HFFc6 (cell line): ENCODE results near the gene NR2E3. TPM values are rescaled to one million over a fixed set of nuclear protein-coding genes. Genes with fewer than 3 reads are reported as not detected.

Experiments used
- DNase-seq: peaks from one replicate; pipeline ENCODE4 v3.0.0-alpha.2; 2018
- H3K27ac Mint-ChIP-seq: 2 replicates; pipeline ENCODE4 v1.8.0; 2020; ENCODE audit warnings: mild to moderate bottlenecking, mixed read lengths
- H3K27me3 Mint-ChIP-seq: 2 replicates; pipeline ENCODE4 v1.8.0; 2021; ENCODE audit warnings: mild to moderate bottlenecking, moderate library complexity, mixed read lengths; ENCODE audit not compliant: insufficient read depth
- H3K36me3 Mint-ChIP-seq: 2 replicates; pipeline ENCODE4 v1.8.0; 2021; ENCODE audit warnings: low read depth, mixed read lengths
- H3K4me1 Mint-ChIP-seq: 2 replicates; pipeline ENCODE4 v1.8.0; 2020; ENCODE audit warnings: low read depth, mixed read lengths
- H3K4me3 Mint-ChIP-seq: 2 replicates; pipeline ENCODE4 v1.8.0; 2020; ENCODE audit warnings: mild to moderate bottlenecking, moderate library complexity, mixed read lengths
- H3K9me3 Mint-ChIP-seq: 2 replicates; pipeline ENCODE4 v1.8.0; 2020; ENCODE audit warnings: mild to moderate bottlenecking, mixed read lengths
- total RNA-seq, 6 experiments: library from RNA; stranded (reverse); fragmentation: NEBNext Ultra II Directional; extraction: Animal tissue kit (Norgen Biotek cat#: 25700); gene quantifications; 2 replicates in 1 of 6; 3 replicates in 5 of 6; pipeline ENCODE4 v1.2.3, GENCODE V29; 2021
- TF ChIP-seq, protein P1 (sequence below): fragments of 200-600 bp; sonication (generic); IDR thresholded peaks from 2 replicates; pipeline ENCODE4 v1.5.0; 2021; ENCODE audit warnings: antibody characterized with exemption, mild to moderate bottlenecking

The NR2E3 gene
- total RNA-seq, 6 experiments from 2014 or later: not detected

DNA sequence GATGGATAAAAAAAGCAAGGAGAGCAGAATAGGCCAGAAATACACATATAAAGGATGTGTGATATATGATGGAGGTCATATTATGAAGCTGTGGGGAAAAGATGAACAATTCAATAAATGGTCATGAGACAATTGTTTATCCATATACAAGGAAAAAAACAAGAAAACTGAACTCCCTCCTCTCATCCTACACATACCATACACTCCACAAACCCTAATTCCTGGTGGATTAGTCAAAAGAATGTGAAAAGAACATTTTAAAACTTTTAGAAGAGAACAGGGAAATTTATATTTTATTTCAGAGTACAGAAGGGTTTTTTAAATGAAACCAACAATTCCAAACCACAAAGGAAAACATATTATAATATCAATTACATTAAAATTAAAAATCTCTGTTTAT is 34.5 kb upstream of the NR2E3 start:
- Mint-ChIP-seq H3K9me3 (no peaks in the 10 kb centered on the region), H3K4me1 (peaks cover 33% of the 10 kb centered on the region), H3K27ac (peak overlapping the region; percentile 21), H3K4me3 (no peak overlapping the region), H3K27me3 (no peaks in the 10 kb centered on the region; the same call in 1 of the 2 replicates), H3K36me3 (peaks cover 7% of the 10 kb centered on the region; the same call in 1 of the 2 replicates)
- TF ChIP-seq, protein P1, sequence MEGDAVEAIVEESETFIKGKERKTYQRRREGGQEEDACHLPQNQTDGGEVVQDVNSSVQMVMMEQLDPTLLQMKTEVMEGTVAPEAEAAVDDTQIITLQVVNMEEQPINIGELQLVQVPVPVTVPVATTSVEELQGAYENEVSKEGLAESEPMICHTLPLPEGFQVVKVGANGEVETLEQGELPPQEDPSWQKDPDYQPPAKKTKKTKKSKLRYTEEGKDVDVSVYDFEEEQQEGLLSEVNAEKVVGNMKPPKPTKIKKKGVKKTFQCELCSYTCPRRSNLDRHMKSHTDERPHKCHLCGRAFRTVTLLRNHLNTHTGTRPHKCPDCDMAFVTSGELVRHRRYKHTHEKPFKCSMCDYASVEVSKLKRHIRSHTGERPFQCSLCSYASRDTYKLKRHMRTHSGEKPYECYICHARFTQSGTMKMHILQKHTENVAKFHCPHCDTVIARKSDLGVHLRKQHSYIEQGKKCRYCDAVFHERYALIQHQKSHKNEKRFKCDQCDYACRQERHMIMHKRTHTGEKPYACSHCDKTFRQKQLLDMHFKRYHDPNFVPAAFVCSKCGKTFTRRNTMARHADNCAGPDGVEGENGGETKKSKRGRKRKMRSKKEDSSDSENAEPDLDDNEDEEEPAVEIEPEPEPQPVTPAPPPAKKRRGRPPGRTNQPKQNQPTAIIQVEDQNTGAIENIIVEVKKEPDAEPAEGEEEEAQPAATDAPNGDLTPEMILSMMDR: no peak
- peak; percentile 8 for DNase-seq

DNA sequence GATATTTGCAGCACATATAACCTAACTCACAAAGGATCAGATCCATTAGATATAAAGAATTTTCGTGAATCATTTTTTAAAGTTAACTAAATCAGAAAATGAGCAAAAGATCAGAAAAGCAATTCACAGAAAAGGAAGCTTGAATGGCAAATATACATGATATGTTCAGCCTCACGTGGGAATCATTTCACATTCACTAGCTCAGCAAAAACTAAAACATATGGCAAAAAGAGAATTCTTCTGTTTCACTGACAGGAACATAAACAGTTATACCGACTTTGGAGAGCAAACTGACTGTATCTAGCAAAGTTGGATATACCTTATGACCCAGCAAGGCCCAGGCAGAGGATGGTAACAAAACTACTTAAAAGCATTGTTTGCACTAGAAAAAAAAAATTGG is 34.0 kb upstream of the NR2E3 start:
- peak overlapping the region; percentile 21; the same call in 1 of the 2 replicates for H3K27ac Mint-ChIP-seq
- no peak for DNase-seq
- H3K9me3 Mint-ChIP-seq: no peaks in the 10 kb centered on the region
- peaks cover 4% of the 10 kb centered on the region; the same call in 1 of the 2 replicates for H3K36me3 Mint-ChIP-seq
- TF ChIP-seq, protein P1: no peak
- no peaks in the 10 kb centered on the region; the same call in 1 of the 2 replicates for H3K27me3 Mint-ChIP-seq
- no peak overlapping the region for H3K4me3 Mint-ChIP-seq
- peaks cover 37% of the 10 kb centered on the region for H3K4me1 Mint-ChIP-seq

DNA sequence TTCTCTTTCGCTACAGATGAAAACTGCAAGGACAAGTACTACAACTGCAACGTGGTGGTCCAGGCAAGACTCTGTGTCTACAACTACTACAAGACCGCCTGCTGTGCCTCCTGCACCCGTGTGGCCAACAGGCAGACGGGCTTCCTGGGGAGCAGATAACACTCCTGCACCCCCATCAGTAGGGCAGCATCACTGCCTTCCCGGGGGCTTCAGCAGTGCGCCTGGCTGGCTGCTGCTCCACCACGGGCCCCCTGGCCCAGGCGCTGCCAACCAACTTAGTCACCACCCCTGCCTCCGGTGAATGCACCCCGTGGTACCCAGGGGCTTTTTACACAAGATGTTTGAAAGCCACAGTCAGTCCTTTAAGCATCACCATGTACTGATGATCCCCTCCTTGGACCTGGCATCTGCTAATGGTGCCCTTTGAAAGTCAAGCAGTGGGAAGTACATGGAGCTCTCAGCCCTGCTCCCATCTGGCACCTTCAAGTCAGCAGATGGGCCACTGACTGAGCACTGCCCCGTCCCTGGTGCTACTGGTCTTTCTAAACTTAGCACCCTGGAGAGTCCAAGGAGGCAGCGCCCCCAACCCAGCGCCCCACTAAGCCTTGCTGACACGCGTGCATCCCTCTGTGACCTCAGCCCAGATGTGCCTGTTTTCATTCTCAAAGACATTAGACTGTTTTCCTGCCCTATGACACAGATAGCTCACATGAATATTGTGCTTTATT is 33.0 kb upstream of the NR2E3 start:
- Mint-ChIP-seq H3K27ac (no peak overlapping the region), H3K9me3 (no peaks in the 10 kb centered on the region), H3K36me3 (no peaks in the 10 kb centered on the region), H3K4me1 (peaks cover 42% of the 10 kb centered on the region), H3K4me3 (no peak overlapping the region), H3K27me3 (no peaks in the 10 kb centered on the region; the same call in 1 of the 2 replicates)
- DNase-seq: no peak
- TF ChIP-seq, protein P1: no peak

DNA sequence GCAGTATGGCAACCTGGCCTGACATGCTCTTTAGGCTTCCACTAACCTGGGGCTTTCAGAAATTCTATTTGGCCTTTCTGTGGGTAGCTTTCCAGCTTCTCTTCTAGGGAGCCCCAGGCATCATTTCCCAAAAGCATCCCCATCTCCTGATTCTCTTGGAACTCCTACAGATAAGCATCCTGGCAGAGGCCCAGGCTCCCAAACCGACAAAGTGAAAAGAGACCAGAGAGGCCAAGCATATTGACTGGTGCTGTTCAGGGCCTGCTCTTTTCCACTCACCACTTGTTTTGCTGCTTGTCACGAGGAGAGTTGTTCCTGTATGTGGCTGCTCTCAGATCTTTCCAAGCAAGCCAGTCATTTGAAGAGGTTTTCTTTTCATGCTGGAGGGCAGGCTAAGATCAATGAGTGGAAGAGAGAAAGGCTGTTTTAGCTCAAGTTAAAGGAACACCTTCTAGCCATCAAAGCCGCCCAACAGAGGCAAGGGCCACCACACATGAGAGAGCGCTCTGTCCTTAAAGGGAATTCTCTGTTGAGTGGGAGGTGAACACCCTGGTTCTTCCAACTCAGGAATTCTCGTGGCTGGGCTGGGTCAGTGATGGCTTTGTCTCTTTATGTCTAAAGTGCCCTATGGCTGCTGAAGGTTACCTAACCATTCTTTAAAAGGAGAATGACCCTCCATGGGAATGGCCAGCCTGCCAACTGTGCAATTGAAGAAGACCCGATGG is 31.1 kb upstream of the NR2E3 start:
- H3K27ac Mint-ChIP-seq: no peak overlapping the region
- DNase-seq: no peak
- H3K9me3 Mint-ChIP-seq: no peaks in the 10 kb centered on the region
- no peaks in the 10 kb centered on the region for H3K36me3 Mint-ChIP-seq
- H3K4me3 Mint-ChIP-seq: no peak overlapping the region
- TF ChIP-seq, protein P1: no peak
- H3K27me3 Mint-ChIP-seq: no peaks in the 10 kb centered on the region; the same call in 1 of the 2 replicates
- H3K4me1 Mint-ChIP-seq: peaks cover 42% of the 10 kb centered on the region

DNA sequence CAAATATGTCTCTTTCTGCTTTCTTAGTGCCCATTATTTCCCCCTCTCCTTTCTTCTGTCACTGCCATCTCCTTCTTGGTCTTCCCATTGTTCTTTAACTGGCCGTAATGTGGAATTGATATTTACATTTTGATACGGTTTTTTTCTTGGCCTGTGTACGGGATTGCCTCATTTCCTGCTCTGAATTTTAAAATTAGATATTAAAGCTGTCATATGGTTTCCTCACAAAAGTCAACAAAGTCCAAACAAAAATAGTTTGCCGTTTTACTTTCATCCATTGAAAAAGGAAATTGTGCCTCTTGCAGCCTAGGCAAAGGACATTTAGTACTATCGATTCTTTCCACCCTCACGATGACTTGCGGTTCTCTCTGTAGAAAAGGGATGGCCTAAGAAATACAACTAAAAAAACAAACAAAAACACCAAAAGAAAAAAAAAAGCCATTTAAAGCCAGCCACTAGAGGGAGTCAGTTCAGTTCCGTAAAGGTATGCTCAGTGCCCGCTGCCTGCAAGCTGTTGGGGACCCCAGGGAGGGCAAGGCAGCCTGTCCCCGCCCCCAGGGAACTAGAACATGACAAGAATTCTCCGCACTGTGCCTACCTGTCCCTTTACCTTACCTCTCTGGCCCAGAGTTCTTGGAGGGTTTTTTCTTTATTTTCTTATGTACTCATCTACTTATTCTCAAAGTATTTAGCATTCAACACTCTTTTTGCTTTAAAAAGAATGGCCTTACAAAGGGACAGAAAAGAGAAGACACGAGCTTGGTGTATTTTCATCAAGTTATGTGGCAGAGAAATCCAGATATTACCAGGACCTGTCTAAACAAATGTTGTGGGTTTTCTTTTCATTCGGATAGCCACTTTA is 30.0 kb upstream of the NR2E3 start:
- H3K4me1 Mint-ChIP-seq: peaks cover 42% of the 10 kb centered on the region
- peak overlapping the region; percentile 63 for H3K27ac Mint-ChIP-seq
- TF ChIP-seq, protein P1: peak; percentile 93
- peaks cover 5% of the 10 kb centered on the region for H3K27me3 Mint-ChIP-seq
- H3K9me3 Mint-ChIP-seq: no peaks in the 10 kb centered on the region
- H3K4me3 Mint-ChIP-seq: peak overlapping the region; percentile 60
- no peaks in the 10 kb centered on the region for H3K36me3 Mint-ChIP-seq
- DNase-seq: peak; percentile 32
